Kidney (tissue), 14 donors: ENCODE results near the gene TOR3A. TPM values are rescaled to one million over a fixed set of nuclear protein-coding genes. Genes with fewer than 3 reads are reported as not detected.
"Not testable (repeated sequence)": the region's sequence is repeated elsewhere in the genome, so short reads cannot be mapped to it uniquely, and the experiment has no call there.

ENCODE experiments used
- DNase-seq, 5 donors: peaks; one replicate each; pipeline ENCODE4 v3.0.0-alpha.2; 2013 to 2020
- FAIRE-seq: peaks from 2 replicates; lab custom pipeline; 2012; peaks lifted over from hg19 to GRCh38; lab: Jason Lieb, UNC
- H3K27ac ChIP-seq, 2 donors: one replicate each; pipeline ENCODE4 v1.7.0; 2013; ENCODE audit warnings: low read depth in 2 of 2, low read length in 2 of 2, inconsistent platforms in 1 of 2
- H3K27me3 ChIP-seq: one replicate; pipeline ENCODE4 v1.7.1; 2013; ENCODE audit warnings: low read length, inconsistent platforms; ENCODE audit not compliant: control insufficient read depth, insufficient read depth
- H3K36me3 ChIP-seq, 3 donors: one replicate each; pipeline versions ENCODE4 v1.7.0 to v1.7.1; 2013; ENCODE audit warnings: low read length in 3 of 3, control low read depth in 1 of 3, inconsistent platforms in 1 of 3; ENCODE audit not compliant: insufficient read depth in 3 of 3, control insufficient read depth in 2 of 3
- H3K4me1 ChIP-seq, 3 donors: one replicate each; pipeline versions ENCODE4 v1.7.0 to v1.7.1; 2013; ENCODE audit warnings: low read length in 3 of 3, inconsistent platforms in 1 of 3, low read depth in 1 of 3; ENCODE audit not compliant: control insufficient read depth in 2 of 3, insufficient read depth in 2 of 3
- H3K4me3 ChIP-seq, 3 donors: one replicate each; pipeline versions ENCODE4 v1.7.0 to v1.8.1; 2013; ENCODE audit warnings: low read length in 3 of 3, control low read depth in 1 of 3, inconsistent platforms in 1 of 3
- H3K9ac ChIP-seq, 3 donors: one replicate each; pipeline versions ENCODE4 v1.7.0 to v1.7.1; 2013; ENCODE audit warnings: low read length in 3 of 3, control low read depth in 1 of 3, inconsistent platforms in 1 of 3
- H3K9me3 ChIP-seq, 3 donors: one replicate each; pipeline versions ENCODE4 v1.7.0 to v1.7.1; 2013; ENCODE audit warnings: low read length in 3 of 3, control low read depth in 1 of 3, inconsistent platforms in 1 of 3; ENCODE audit not compliant: control insufficient read depth in 2 of 3, insufficient read depth in 1 of 3
- intact Hi-C: fragments of 100-400 bp; cut with DNase I; formaldehyde crosslinking; loops from one replicate; pipeline ENCODE4 v1.11.1; 2022
- polyA plus RNA-seq: library from polyadenylated mRNA; stranded (reverse); fragments of 350-450 nt; fragmentation: Illumina TruSeq; extraction: RNeasy Lipid Tissue Mini Kit (QIAGEN cat#74804); gene quantifications from one replicate; pipeline ENCODE4 v1.2.3, GENCODE V29; 2014; ENCODE audit warnings: low read depth, low replicate concordance; ENCODE audit not compliant: insufficient read depth
- total RNA-seq: library from RNA; stranded (reverse); fragmentation: NEBNext Ultra II Directional; extraction: Animal tissue kit (Norgen Biotek cat#: 25700); gene quantifications from one replicate; pipeline ENCODE4 v1.2.1, GENCODE V29; 2021
- TF ChIP-seq, protein P1 (sequence below): IDR thresholded peaks from 3 replicates; pipeline ENCODE4 v1.5.1; 2012; ENCODE audit warnings: mild to moderate bottlenecking, moderate library complexity, borderline replicate concordance; ENCODE audit not compliant: insufficient read depth; ENCODE audit errors: extremely low read depth
- donor health status: control.
- donor health status: control.
- donor health status: control.
- donor health status: control.
- donor health status: control.
- donor health status: DM: yes; HTN: yes; CAD: no.
- donor health status: Normal renal cell carcinoma (clear cell type).

The TOR3A gene
- total and polyA plus RNA-seq, 2 donors from 2014 or later: 23.1 to 33.1 TPM

DNA sequence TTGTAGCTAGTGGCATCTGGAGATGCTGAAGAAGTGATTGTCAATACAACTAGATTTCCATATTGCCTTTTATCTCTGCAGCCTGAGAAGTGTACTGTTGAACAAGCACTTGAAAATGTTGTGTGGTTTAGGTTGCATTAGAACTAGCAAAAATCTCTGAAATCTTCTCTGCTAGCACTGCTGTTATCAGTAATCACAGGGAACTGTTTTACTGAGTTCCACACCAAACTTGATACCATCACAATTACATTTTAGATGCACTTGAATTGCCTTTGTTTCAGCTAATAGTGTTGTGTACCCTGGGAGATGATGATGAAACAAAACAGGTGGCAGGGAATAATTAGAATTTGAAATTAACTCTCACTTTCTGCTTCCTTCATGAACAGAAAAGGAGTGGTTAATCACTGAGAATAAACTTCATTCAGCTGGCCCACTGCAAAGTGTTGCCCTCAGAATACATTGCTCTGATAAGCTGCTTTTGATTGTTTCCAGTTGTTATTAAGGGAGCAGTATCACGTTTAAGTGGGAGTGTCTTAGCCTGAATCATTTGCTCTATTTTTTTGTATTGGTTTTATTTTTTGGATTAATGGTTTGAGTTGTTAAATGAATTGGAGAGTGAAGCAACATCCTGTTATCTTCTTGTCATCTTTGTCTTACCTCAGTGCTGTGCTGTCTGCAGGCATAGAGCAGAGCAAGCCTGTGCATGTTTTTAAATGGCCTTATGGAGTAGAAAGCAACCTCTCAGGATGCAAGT, 43.2 kb upstream of the TOR3A start:
- Histone ChIP-seq H3K36me3 (no peaks in the 10 kb centered on the region), H3K27me3 (no peaks in the 10 kb centered on the region), H3K9me3 (no peaks in the 10 kb centered on the region), H3K4me3 (no peak overlapping the region), H3K27ac (no peak overlapping the region), H3K9ac (no peak overlapping the region), H3K4me1 (peaks cover 0 to 3% (median 2%) of the 10 kb centered on the region in 3 donors)
- no peak for FAIRE-seq
- intact Hi-C loops: no loop called here
- TF ChIP-seq, protein P1, sequence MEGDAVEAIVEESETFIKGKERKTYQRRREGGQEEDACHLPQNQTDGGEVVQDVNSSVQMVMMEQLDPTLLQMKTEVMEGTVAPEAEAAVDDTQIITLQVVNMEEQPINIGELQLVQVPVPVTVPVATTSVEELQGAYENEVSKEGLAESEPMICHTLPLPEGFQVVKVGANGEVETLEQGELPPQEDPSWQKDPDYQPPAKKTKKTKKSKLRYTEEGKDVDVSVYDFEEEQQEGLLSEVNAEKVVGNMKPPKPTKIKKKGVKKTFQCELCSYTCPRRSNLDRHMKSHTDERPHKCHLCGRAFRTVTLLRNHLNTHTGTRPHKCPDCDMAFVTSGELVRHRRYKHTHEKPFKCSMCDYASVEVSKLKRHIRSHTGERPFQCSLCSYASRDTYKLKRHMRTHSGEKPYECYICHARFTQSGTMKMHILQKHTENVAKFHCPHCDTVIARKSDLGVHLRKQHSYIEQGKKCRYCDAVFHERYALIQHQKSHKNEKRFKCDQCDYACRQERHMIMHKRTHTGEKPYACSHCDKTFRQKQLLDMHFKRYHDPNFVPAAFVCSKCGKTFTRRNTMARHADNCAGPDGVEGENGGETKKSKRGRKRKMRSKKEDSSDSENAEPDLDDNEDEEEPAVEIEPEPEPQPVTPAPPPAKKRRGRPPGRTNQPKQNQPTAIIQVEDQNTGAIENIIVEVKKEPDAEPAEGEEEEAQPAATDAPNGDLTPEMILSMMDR: no peak
- no peak for DNase-seq

DNA sequence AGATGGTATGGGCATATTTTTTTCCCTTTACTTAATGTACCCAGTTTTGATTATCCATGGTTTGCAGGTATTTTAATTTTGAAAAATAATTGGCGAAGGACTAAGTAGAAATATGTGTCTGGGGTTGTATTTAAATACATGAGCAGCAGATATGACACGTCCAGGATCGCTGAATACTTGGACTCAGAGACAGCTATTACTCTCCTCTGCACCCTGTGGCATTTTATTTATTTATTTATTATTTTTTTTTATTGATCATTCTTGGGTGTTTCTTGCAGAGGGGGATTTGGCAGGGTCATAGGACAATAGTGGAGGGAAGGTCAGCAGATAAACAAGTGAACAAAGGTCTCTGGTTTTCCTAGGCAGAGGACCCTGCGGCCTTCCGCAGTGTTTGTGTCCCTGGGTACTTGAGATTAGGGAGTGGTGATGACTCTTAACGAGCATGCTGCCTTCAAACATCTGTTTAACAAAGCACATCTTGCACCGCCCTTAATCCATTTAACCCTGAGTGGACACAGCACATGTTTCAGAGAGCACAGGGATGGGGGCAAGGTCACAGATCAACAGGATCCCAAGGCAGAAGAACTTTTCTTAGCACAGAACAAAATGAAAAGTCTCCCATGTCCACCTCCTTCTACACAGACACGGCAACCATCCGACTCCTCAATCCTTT, 42.2 kb upstream of the TOR3A start:
- DNase-seq, H3K9me3 ChIP-seq, H3K9ac ChIP-seq, H3K36me3 ChIP-seq, H3K27ac ChIP-seq, H3K4me1 ChIP-seq, H3K27me3 ChIP-seq, H3K4me3 ChIP-seq, intact Hi-C loops, FAIRE-seq: not testable (repeated sequence)

DNA sequence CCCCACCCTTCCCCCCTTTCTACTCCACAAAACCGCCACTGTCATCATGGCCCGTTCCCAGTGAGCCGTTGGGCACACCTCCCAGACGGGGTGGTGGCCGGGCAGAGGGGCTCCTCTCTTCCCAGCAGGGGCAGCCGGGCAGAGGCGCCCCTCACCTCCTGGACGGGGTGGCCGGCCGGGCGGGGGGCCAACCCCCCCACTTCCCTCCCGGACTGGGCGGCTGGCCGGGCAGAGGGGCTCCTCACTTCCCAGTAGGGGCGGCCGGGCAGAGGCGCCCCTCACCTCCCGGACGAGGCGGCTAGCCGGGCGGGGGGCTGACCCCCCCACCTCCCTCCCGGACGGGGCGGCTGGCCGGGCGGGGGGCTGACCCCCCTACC, 41.7 kb upstream of the TOR3A start:
- FAIRE-seq, H3K9me3 ChIP-seq, H3K4me1 ChIP-seq, H3K36me3 ChIP-seq, H3K9ac ChIP-seq, DNase-seq, intact Hi-C loops, H3K27ac ChIP-seq, H3K27me3 ChIP-seq, H3K4me3 ChIP-seq: not testable (repeated sequence)

DNA sequence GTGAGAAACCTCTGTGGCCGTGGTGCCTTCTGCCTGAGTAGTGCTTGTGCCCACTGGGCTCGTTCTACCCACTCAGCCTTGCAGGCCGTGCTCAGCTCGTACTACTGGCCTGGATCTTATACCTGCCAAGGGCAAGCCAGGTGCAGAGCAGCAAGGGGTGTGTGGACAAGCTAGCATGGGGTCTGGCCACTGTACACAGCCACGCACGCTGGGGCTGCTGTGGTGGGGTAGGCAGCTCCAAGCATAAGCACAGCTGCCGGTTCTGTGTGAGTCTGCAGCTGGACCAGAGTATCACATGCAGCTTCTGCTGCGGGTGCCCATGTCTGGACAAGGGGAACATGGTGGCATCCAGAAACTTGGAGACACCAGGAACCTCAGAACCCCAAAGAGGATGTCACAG, 39.8 kb upstream of the TOR3A start:
- H3K27ac ChIP-seq: no peak overlapping the region
- peaks cover 0 to 1% (median 0%) of the 10 kb centered on the region in 3 donors for H3K9me3 ChIP-seq
- TF ChIP-seq, protein P1: no peak
- intact Hi-C loops: no loop called here
- DNase-seq (no peak), FAIRE-seq (no peak)
- H3K4me1 ChIP-seq: no peaks in the 10 kb centered on the region
- H3K4me3 ChIP-seq: no peak overlapping the region
- H3K36me3 ChIP-seq: no peaks in the 10 kb centered on the region
- no peaks in the 10 kb centered on the region for H3K27me3 ChIP-seq
- H3K9ac ChIP-seq: no peak overlapping the region
